ENCODE results near the gene KIAA1958.

Gene KIAA1958

DNA sequence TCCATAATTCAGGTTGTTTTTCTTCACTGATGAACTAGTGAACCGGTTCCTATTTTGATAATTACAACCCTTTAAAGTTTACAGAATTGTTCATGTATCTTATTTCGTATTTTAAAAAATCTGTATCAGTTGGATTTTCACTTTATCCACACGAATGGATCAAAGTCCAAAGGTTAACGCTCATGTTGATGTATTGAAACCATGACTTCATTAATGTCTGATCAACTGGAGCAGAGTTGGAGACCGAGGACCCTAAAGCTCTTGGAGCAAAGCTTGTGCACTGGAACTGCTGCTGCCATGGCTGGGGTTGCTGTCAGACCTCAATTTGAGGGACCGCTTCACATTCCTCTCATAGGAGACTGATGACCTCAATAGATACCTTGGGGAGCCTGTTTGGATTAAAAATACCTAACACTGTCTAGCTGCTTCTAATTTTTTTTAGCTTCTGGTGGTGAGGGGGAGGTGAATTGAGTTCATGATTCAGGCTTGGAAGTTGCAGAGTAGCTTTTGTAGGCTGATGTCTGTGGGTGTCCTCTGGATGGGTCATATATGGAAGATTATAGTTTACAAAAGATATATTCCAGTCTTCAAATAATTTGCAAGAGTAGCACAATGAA lies 45.1 kb downstream of the KIAA1958 start:
- no peak for DNase-seq

DNA sequence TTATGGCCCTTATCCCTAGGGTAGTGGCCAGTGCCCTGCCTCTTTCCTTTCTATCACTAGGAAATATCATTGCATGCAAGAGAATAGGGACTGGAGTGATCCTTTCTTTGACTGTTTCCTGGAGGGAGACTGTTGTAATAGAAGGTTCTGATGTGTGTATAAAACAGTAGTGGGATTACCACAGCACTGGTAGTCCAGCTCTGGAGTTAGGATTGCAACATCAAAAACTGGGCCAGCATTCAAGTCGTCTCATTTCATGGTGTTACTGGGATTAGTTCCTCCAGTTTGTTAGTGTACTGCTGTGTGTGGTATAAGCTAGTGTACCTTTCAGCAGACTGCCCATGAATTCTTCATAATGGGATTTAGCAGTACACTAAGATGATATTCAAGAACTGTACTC lies 45.8 kb downstream of the KIAA1958 start:
- DNase-seq, result no peak

- DNase-seq, result no peak
These were observed 47.0 kb downstream of the KIAA1958 start for GRCh38 chr9:112533660-112534059.

DNA sequence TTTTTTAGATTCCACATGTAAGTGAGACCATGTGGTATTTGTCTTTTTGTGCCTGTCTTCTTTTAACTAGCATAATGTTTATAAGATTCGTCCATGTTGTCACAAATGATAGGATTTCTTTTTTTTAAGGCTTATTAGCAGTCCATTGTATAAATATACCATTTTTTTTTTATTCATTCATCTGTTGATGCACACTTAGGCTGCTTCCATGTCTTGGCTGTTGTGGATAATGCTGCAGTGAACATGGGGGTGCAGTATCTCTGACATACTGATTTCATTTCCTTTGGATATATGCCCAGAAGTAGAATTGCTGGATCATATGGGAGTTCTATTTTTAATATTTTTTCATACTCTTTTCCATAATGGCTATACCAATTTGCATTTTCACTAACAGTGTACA lies 48.7 kb downstream of the KIAA1958 start:
- no peak for DNase-seq

DNA sequence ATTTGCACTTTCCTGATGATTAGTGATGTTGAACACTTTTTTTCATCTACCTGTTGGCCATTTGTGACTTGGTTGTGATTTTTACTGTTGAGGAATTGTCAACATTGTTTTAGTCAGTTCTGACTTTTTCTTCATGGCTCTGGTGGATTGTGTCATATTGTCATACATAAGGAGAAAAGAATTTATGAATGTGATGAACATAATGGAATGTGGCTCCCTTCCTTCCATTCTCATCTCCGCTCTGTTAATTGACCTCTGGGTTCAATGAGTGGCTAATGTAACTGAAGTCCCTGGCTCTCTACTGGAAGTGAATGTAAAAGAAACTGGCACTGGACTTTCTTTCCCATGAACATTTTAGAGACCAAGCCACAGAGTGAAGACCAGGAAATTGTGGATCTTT lies 49.2 kb downstream of the KIAA1958 start:
- no peak for DNase-seq

GRCh38 chr9:112537561-112537960 lies 50.9 kb downstream of the KIAA1958 start:
- no peak for DNase-seq

GRCh38 chr9:112540800-112541199 lies 54.2 kb downstream of the KIAA1958 start:
- DNase-seq, result no peak

DNA sequence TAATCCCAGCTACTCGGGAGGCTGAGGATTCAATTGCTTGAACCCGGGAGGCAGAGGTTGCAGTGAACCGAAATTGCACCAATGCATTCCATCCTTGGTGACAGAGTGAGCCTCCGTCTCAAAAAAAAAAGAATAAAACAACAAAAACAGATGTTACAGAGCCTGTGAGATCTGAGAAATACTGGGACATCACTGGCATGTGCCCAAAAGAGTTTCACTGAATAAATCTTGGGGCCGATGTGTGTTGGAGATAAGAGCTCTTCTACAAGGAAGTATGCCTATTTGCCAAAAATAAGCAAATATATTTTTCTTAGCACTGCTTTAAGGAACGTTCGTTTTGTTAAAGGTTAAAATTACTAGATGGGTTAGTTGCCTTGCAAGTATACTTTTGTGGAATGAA lies 55.1 kb downstream of the KIAA1958 start:
- no peak for DNase-seq

DNA sequence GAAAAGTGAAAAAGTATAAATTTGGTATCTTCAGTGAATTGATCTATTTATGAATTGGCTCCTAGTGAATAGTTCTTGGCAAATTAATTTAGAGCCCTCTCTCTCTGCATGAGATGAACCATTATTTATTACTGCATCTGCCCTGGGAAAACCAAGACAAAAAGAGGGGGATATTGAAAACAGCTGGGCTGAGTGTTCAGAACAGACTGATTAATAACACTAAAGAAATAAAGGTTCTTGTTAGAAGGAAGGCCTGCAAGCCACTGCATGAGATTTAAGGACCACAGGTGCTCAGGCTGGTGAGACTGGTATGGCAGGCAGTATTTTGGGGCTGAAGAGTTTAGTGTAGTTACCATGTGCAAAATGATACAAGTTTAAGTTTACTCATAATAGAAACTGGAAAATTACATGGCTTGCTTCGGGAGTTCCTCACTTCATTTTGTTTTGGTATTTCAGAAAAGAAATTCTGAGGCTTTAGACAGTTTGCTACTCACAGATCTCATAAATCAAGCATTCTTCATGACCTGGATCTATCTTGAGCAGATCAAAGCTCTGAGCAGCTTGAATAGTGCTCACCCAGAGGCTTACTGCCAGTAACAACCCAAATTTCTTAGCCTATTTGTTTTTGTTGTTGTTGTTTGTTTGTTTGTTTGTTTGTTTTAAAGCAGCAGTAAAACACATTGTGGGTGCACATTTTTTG lies 56.1 kb downstream of the KIAA1958 start:
- DNase-seq, result no peak

GRCh38 chr9:112544477-112544876 lies 57.9 kb downstream of the KIAA1958 start:
- DNase-seq, result no peak

DNA sequence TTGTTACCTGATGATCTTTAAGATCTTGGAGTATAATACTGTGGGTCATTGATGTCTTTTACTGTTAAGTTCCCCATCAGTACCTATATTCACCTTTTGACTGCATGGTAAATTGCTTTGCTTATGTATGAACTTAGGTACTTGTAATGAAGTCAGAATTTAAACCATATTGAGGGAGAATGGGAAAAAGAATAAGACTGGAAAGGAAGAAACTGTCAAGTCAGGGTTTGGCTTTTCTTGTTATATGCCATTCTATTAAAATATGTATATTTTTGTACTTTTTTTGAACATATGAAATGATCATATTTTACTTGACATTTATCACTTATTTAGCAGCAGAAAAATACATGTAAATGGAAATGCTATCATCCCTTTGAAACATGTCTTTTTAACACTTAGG lies 58.6 kb downstream of the KIAA1958 start:
- no peak for DNase-seq

DNA sequence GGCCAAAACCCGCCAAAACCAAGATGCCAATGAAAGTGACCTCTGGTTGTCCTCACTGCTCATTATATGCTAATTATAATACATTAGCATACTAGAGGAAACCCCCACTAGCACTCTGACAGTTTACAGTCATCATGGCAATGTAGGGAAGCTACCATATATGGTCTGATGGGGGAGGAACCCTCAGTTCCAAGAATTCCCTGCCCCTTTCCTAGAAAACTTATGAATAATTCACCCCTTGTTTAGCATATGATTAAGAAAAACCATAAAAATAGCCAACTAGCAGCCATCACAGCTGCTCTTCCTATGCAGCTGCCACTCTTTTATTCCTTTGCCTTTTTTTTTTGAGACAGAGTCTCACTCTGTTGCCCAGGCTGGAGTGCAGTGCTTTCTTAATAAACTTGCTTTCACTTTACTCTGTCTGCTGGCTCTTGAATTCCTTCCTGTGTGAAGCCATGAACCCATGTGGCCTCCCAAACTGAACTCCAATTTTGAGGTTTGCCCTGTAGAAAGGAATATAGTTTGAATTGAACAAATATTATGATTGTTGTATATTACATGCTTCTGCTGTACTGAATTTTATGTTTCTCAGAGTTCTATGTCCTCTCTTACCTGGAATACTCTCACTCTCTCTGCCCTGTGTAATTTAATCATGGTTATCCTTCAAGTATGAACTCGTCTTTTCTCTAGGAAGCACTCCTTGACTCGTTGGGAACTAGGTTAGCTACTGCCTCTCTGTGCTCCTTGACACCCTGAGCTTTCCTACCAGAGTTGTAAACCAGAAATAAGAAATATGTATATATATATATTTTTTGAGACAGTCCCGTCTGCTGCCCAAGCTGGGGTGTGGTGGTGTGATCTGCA lies 59.8 kb downstream of the KIAA1958 start:
- no peak for DNase-seq

DNA sequence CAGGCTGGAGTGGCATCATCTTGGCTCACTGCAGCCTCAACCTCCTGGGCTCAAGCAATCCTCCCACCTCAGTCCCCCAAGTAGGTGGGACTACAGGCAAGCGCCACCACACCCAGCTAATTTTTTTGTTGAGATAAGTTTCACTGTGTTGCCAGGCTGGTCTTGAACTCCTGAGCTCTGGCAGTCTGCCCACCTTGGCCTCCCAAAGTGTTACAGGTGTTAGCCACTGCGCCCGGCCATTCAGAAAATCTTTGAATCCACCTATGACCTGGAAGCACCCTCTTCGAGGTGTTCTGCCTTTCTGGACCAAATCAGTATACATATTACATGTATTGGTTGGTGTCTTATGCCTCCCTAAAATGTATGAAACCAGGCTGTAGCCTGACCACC lies 61.4 kb downstream of the KIAA1958 start:
- no peak for DNase-seq

DNA sequence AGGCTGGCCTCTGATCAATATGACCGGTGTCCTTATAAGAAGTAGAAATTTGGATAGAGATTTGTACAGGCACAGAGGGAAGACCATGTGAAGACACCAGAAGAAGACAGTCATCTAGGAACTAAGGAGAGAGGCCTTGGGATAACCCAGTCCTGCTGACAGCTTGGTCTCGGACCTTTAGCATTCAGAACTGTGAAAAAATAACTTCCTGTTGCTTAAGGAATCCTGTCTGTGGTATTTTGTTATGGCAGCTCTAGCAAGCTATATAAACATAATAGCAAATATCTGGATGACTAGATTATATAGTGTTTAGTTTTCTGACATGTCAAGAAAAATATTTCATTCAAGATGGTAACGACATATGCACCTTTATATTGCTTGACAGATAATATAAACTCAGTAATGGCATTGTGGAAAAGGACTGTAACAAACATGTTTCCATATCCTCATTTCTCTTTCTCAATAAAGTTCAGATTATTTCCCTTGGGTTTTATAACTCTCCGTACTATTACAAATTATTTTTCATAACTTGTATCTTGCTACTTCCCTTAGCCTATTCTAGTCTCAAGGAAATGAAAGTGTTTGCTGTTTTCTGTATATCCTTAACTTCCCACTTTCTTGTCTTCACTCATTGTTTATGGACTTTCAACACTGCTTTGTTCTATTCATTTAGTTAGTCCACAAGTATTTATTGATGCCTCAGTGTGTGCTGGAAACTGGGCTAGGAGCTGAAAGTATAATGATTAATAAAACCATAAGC lies 62.4 kb downstream of the KIAA1958 start:
- DNase-seq, result no peak

- DNase-seq, result no peak
These were observed 63.9 kb downstream of the KIAA1958 start for GRCh38 chr9:112550531-112550930.

DNA sequence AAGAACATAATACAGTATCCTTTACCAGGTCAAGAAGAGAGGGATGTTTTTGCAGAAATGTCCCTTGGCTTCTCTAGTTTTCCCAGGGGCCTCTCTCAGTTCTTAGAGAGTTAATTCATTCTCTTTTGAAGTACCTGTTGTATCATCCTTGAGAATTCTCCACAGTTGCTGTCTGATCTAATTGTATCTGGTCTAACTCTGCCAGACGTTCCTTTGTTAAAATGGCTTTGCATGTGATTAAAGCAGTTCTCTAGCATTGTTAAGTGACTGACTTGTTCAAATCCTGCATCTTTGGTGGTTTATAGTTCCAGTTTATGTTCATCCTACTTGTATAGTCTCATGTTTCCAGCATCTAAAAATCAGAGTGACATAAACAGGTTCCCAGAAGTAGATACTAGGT lies 65.0 kb downstream of the KIAA1958 start:
- no peak for DNase-seq

GRCh38 chr9:112552229-112553056 lies 65.8 kb downstream of the KIAA1958 start:
- no peak for DNase-seq

DNA sequence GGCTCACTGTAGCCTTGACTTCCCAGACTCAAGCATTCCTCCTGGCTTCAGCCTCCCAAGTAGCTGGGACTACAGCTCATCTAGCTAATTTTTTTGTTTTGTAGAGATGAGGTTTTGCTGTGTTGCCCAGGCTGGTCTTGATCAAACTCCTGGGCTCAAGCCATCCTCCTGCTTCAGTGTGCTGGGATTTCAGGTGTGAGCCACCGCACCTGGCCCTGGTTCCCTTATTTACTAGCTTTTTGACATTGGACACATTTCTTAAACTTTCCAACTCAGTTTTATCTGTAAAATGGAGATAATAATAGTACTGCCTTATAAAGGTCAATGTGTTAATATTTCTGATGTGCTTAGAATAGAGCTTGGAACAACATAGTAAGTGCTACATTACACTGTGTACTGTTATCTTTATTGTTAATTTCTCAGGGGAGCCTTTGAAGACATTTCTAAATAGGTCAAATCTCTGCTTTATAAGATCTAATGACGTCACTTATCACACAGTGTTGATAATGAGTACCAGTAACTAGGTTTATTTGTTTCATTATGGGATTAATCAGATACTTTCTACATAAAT lies 66.7 kb downstream of the KIAA1958 start:
- DNase-seq, result no peak

DNA sequence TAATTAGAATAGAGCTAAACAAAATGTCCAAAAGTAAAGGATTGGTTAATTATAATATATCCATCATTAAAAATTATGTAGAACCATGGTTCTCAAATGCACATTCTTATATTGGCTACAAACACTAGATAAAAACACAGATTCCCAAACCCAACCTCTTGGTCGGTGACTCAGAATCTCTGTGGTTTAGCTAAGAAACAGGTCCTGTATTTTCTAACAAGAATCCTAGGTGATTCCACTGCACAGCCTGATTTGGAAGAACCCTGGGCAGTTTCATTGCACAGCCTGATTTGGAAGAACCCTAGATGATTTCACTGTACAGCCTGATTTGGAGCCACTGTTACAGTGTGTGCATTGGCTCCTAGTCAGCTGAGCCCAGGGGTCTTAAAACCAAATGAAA lies 67.9 kb downstream of the KIAA1958 start:
- DNase-seq, result no peak

DNA sequence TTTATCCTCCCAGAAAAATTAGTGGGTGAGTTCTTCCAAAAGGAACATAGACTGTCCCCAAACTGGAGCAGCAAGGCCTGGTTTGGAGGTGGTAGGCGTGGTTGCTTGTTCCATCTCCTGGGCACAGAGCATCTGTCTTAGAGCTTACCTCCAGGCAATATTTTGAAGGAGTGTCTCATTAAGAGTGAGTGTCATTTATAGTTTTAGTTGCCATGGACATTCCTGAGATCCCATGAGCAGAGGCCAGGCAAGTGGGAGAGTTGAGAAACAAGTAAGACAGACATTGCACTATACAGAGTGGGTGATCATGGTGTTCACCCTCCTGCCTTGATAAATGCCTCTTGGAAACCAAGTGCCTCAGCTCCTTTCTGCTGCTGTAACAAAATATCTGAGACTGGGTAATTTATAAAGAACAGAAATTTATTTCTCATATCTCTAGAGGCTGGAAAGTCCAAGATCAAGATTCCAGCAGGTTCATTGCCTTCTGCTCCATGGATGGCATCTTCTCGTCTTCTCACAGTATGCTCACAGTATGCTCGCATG lies 68.5 kb downstream of the KIAA1958 start:
- DNase-seq, result no peak

DNA sequence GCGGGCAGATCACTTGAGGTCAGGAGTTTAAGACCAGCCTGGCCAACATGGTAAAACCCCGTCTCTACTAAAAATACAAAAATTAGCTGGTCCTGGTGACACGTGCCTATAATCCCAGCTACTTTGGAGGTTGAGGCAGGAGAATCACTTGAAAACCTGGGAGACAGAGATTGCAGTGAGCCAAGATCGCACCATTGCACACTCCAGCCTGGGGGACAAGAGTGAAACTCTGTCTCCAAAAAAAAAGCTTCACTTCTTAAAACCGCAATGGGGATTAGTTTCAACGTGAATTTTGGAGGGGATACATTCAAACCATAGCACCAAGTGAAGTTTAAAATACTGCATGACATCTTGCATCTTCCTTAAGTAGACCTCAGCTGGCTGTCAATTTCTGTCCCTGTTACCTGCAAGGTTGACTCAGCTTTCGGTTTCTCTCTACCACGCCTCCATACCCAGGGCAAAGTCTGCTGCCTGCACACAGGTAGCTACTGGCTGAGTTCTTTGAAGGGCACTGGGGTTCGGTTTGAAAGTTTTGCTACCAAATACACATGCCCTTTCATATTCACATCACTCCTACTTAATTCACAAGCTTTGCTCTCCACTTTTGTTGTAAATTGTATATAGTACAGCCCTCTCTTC lies 69.3 kb downstream of the KIAA1958 start:
- DNase-seq, result no peak
